GM23248 (cell line): Measurements from ENCODE around the gene R3HDM2.

Source experiments
- EZH2 ChIP-seq: fragments of 200-600 bp; sonication (generic); IDR thresholded peaks from 2 replicates; pipeline ENCODE4 v1.6.1; 2018; ENCODE audit warnings: antibody characterized with exemption, mild to moderate bottlenecking; ENCODE audit not compliant: insufficient read depth, poor library complexity, severe bottlenecking
- EZH2phosphoT487 ChIP-seq: fragments of 200-600 bp; sonication (generic); IDR thresholded peaks from 2 replicates; pipeline ENCODE4 v1.6.1; 2018; ENCODE audit warnings: antibody characterized with exemption, moderate library complexity, mild to moderate bottlenecking, low read depth; ENCODE audit not compliant: insufficient read depth

GRCh38 chr12:57454566-57455373 lies 23.9 kb upstream of the R3HDM2 start, which contains the start of gene INHBE:
- TF ChIP-seq EZH2 (no peak), EZH2phosphoT487 (no peak)
